Urinary bladder (tissue), 4 donors: ENCODE data around the gene WDR54. TPM values are rescaled to one million over a fixed set of nuclear protein-coding genes. Genes with fewer than 3 reads are reported as not detected.

Experiments
- DNase-seq: peaks from one replicate; pipeline ENCODE4 v3.0.0-alpha.2; 2015; ENCODE audit errors: extremely low spot score
- H3K27ac ChIP-seq: one replicate; pipeline ENCODE4 v1.5.1; 2013; ENCODE audit warnings: low read depth, mild to moderate bottlenecking, moderate library complexity
- H3K36me3 ChIP-seq: one replicate; pipeline ENCODE4 v1.6.1; 2013; ENCODE audit warnings: mild to moderate bottlenecking, moderate library complexity; ENCODE audit not compliant: insufficient read depth
- H3K4me1 ChIP-seq: one replicate; pipeline ENCODE4 v1.6.1; 2013; ENCODE audit warnings: mild to moderate bottlenecking, moderate library complexity; ENCODE audit not compliant: insufficient read depth
- H3K4me3 ChIP-seq: one replicate; pipeline ENCODE4 v1.5.1; 2013; ENCODE audit warnings: low read depth, low read length
- WGBS: extraction: QIAGEN DNeasy Blood & Tissue Kit; methylation state at CpG from one replicate; pipeline ENCODE4 v1.1.7; 2013; 5-methylcytosine and 5-hydroxymethylcytosine counted together
- polyA plus RNA-seq: library from polyadenylated mRNA; stranded (reverse); fragments of 200-250 nt; gene quantifications from one replicate; pipeline ENCODE4 v1.2.3, GENCODE V29; 2013
- total RNA-seq: library from RNA; depleted of rRNA; stranded (reverse); fragments of >200 nt; gene quantifications from one replicate; pipeline ENCODE4 v1.2.3, GENCODE V29; 2014
- donor health status: healthy with polysubstance abuse.
- donor health status: healthy.

WDR54 gene
- total and polyA plus RNA-seq, 2 donors = 7.8 to 21.5 TPM

GRCh38 chr2:74390606-74391005, 30.9 kb upstream of the WDR54 start:
- WGBS = 44% methylated on average over 5 of the region's 5 CpGs
- no peaks in the 10 kb centered on the region for H3K4me1 ChIP-seq
- H3K36me3 ChIP-seq = no peaks in the 10 kb centered on the region
- no peak for DNase-seq
- H3K4me3 ChIP-seq = no peak overlapping the region
- H3K27ac ChIP-seq = no peak overlapping the region

GRCh38 chr2:74391209-74391579, 30.3 kb upstream of the WDR54 start:
- WGBS = under 1% methylated on average over 11 of the region's 11 CpGs
- H3K27ac ChIP-seq = no peak overlapping the region
- H3K4me3 ChIP-seq = peak overlapping the region; percentile 87
- DNase-seq = no peak
- no peaks in the 10 kb centered on the region for H3K4me1 ChIP-seq
- H3K36me3 ChIP-seq = no peaks in the 10 kb centered on the region

GRCh38 chr2:74391580-74392448, 29.7 kb upstream of the WDR54 start:
- WGBS = under 1% methylated on average over 62 of the region's 62 CpGs

GRCh38 chr2:74392449-74392743, 29.1 kb upstream of the WDR54 start:
- DNase-seq = no peak
- H3K4me3 ChIP-seq = no peak overlapping the region
- no peak overlapping the region for H3K27ac ChIP-seq
- whole genome bisulfite sequencing = 73% methylated on average over 13 of the region's 13 CpGs
- H3K4me1 ChIP-seq = no peaks in the 10 kb centered on the region
- no peaks in the 10 kb centered on the region for H3K36me3 ChIP-seq

More at GRCh38 chr2:74391580-74392448, 29.7 kb upstream of the WDR54 start:
- H3K4me3 ChIP-seq = peak overlapping the region; percentile 87
- peak overlapping the region; percentile 71 for H3K27ac ChIP-seq
- H3K36me3 ChIP-seq = no peaks in the 10 kb centered on the region
- peak; percentile 84 for DNase-seq
- no peaks in the 10 kb centered on the region for H3K4me1 ChIP-seq

GRCh38 chr2:74393525-74393924, 28.0 kb upstream of the WDR54 start:
- H3K4me3 ChIP-seq = no peak overlapping the region
- WGBS = 90% methylated on average over 1 of the region's 1 CpG
- no peaks in the 10 kb centered on the region for H3K4me1 ChIP-seq
- H3K27ac ChIP-seq = no peak overlapping the region
- DNase-seq = no peak
- H3K36me3 ChIP-seq = no peaks in the 10 kb centered on the region

GRCh38 chr2:74396149-74396548, 25.4 kb upstream of the WDR54 start:
- H3K4me1 ChIP-seq = no peaks in the 10 kb centered on the region
- no peak overlapping the region for H3K27ac ChIP-seq
- no peaks in the 10 kb centered on the region for H3K36me3 ChIP-seq
- H3K4me3 ChIP-seq = no peak overlapping the region
- 92% methylated on average over 2 of the region's 2 CpGs for WGBS
- DNase-seq = no peak

- H3K4me3 ChIP-seq = no peak overlapping the region
- no peaks in the 10 kb centered on the region for H3K4me1 ChIP-seq
- no peak for DNase-seq
- H3K27ac ChIP-seq = no peak overlapping the region
- no peaks in the 10 kb centered on the region for H3K36me3 ChIP-seq
Observed at GRCh38 chr2:74399785-74400184, 21.7 kb upstream of the WDR54 start.

GRCh38 chr2:74401891-74402290, 19.6 kb upstream of the WDR54 start:
- no peak overlapping the region for H3K4me3 ChIP-seq
- H3K4me1 ChIP-seq = no peaks in the 10 kb centered on the region
- no peak for DNase-seq
- 70% methylated on average over 2 of the region's 2 CpGs for WGBS
- no peak overlapping the region for H3K27ac ChIP-seq
- no peaks in the 10 kb centered on the region for H3K36me3 ChIP-seq

- no peak overlapping the region for H3K27ac ChIP-seq
- DNase-seq = no peak
- H3K36me3 ChIP-seq = no peaks in the 10 kb centered on the region
- no peaks in the 10 kb centered on the region for H3K4me1 ChIP-seq
- H3K4me3 ChIP-seq = no peak overlapping the region
Observed at GRCh38 chr2:74406035-74406434, 15.5 kb upstream of the WDR54 start.

- DNase-seq = no peak
- H3K4me3 ChIP-seq = no peak overlapping the region
- H3K4me1 ChIP-seq = no peaks in the 10 kb centered on the region
- no peak overlapping the region for H3K27ac ChIP-seq
- 70% methylated on average over 5 of the region's 5 CpGs for WGBS
- H3K36me3 ChIP-seq = no peaks in the 10 kb centered on the region
Observed at GRCh38 chr2:74407682-74408081, 13.8 kb upstream of the WDR54 start.

GRCh38 chr2:74413001-74413698, 8.4 kb upstream of the WDR54 start:
- no peak overlapping the region for H3K27ac ChIP-seq
- WGBS = 69% methylated on average over 8 of the region's 8 CpGs
- H3K4me3 ChIP-seq = no peak overlapping the region
- H3K36me3 ChIP-seq = no peaks in the 10 kb centered on the region
- DNase-seq = no peak
- H3K4me1 ChIP-seq = no peaks in the 10 kb centered on the region

GRCh38 chr2:74414441-74414840, 7.1 kb upstream of the WDR54 start:
- no peak for DNase-seq
- WGBS = 44% methylated on average over 19 of the region's 19 CpGs
- Histone ChIP-seq H3K4me1 (no peaks in the 10 kb centered on the region), H3K36me3 (no peaks in the 10 kb centered on the region), H3K4me3 (peak overlapping the region; percentile 45), H3K27ac (no peak overlapping the region)

- Histone ChIP-seq H3K36me3 (no peaks in the 10 kb centered on the region), H3K4me3 (peak overlapping the region; percentile 45), H3K27ac (no peak overlapping the region), H3K4me1 (no peaks in the 10 kb centered on the region)
- no peak for DNase-seq
- WGBS = 6% methylated on average over 66 of the region's 66 CpGs
Observed at GRCh38 chr2:74414881-74415761, 6.4 kb upstream of the WDR54 start.
